Peyer's patch (tissue), 4 donors: Measurements from ENCODE around the gene AK1.

ENCODE experiments used
- CTCF ChIP-seq, 6 experiments: fragments of 450-650 bp in 4 of 6; fragments of 200-600 bp in 2 of 6; sonication (generic) in 1 of 6; IDR thresholded peaks; one replicate each; pipeline ENCODE4 v1.5.1; 2017 to 2019; ENCODE audit warnings: antibody characterized with exemption in 6 of 6, mild to moderate bottlenecking in 3 of 6, moderate library complexity in 1 of 6
- POLR2A ChIP-seq, 2 donors: fragments of 450-650 bp; IDR thresholded peaks; one replicate each; pipeline ENCODE4 v1.5.1; 2017; ENCODE audit warnings: antibody characterized with exemption in 2 of 2, mild to moderate bottlenecking in 2 of 2, moderate library complexity in 2 of 2

GRCh38 chr9:127876026-127876763, 1.3 kb downstream of the AK1 start:
- no peak for TF ChIP-seq CTCF (IDR thresholded peaks at IDR 0.05)
- no peak for TF ChIP-seq POLR2A (IDR thresholded peaks at IDR 0.05)
